RPMI8226 (cell line): Measurements from ENCODE around the gene GMPPA.

Experiments
- DNase-seq: peaks from one replicate; pipeline ENCODE4 v3.0.0-alpha.2; 2015

The GMPPA gene

GRCh38 chr2:219498280-219499057, at the start of gene GMPPA:
TSS of gene GMPPA (plus strand) at chr2:219498891. CDS start at chr2:219499976, 1,085 bp downstream.
- peak; percentile 95 for DNase-seq

GRCh38 chr2:219449609-219450008, 49.1 kb upstream of the GMPPA start:
- no peak for DNase-seq

- DNase-seq, result no peak
Observed at GRCh38 chr2:219451661-219452360, 46.9 kb upstream of the GMPPA start.

GRCh38 chr2:219452361-219453317, 46.1 kb upstream of the GMPPA start:
- no peak for DNase-seq

- DNase-seq, result no peak
Observed at GRCh38 chr2:219453671-219454590, 44.8 kb upstream of the GMPPA start.

- no peak for DNase-seq
Observed at GRCh38 chr2:219455581-219455980, 43.1 kb upstream of the GMPPA start.

- peak; percentile 38 for DNase-seq
Observed at GRCh38 chr2:219457784-219458369, 40.8 kb upstream of the GMPPA start.

- no peak for DNase-seq
Observed at GRCh38 chr2:219458996-219459395, 39.7 kb upstream of the GMPPA start.

- DNase-seq, result peak; percentile 39
Observed at GRCh38 chr2:219459460-219460311, 39.0 kb upstream of the GMPPA start.

GRCh38 chr2:219460424-219460926, 38.2 kb upstream of the GMPPA start:
- DNase-seq, result peak; percentile 48

- peak; percentile 67 for DNase-seq
Observed at GRCh38 chr2:219461047-219461514, 37.6 kb upstream of the GMPPA start.

GRCh38 chr2:219461669-219462068, 37.0 kb upstream of the GMPPA start:
- DNase-seq, result no peak

GRCh38 chr2:219462349-219462748, 36.3 kb upstream of the GMPPA start:
- DNase-seq, result no peak

GRCh38 chr2:219464286-219465032, 34.2 kb upstream of the GMPPA start:
- no peak for DNase-seq

GRCh38 chr2:219465659-219466561, 32.8 kb upstream of the GMPPA start:
- no peak for DNase-seq

GRCh38 chr2:219466816-219467735, 31.6 kb upstream of the GMPPA start:
- no peak for DNase-seq

- DNase-seq, result no peak
Observed at GRCh38 chr2:219467736-219468075, 31.0 kb upstream of the GMPPA start.
